HepG2 (cell line): ENCODE data around the gene MRNIP. TPM values are rescaled to one million over a fixed set of nuclear protein-coding genes. Genes with fewer than 3 reads are reported as not detected.

ENCODE experiments used
- ARID2 ChIP-seq: sonication (generic); formaldehyde crosslinking; IDR thresholded peaks from 2 replicates; pipeline ENCODE4 v1.8.1; 2022; ENCODE audit warnings: mild to moderate bottlenecking, missing genetic modification reagents, borderline replicate concordance
- DPF2 ChIP-seq: sonication (generic); formaldehyde crosslinking; IDR thresholded peaks from 2 replicates; pipeline ENCODE4 v1.4.0; 2020; ENCODE audit warnings: mild to moderate bottlenecking, low read depth, missing genetic modification reagents, borderline replicate concordance
- EHMT2 ChIP-seq: fragments of 200-600 bp; sonication (generic); IDR thresholded peaks from 2 replicates; pipeline ENCODE4 v1.7.0; 2017; ENCODE audit warnings: antibody characterized with exemption, low read depth, low read length, borderline replicate concordance
- GTF2F1 ChIP-seq: fragments of 150-350 bp; IDR thresholded peaks from 2 replicates; pipeline ENCODE4 v1.6.1; 2014; ENCODE audit warnings: low read length
- HOXD1 ChIP-seq: sonication (generic); formaldehyde crosslinking; IDR thresholded peaks from 2 replicates; pipeline ENCODE4 v1.5.0; 2020; ENCODE audit warnings: missing genetic modification reagents
- MYNN ChIP-seq: sonication (generic); formaldehyde crosslinking; IDR thresholded peaks from 2 replicates; pipeline ENCODE4 v1.4.0; 2020; ENCODE audit warnings: mild to moderate bottlenecking, low read depth, missing genetic modification reagents
- RXRA ChIP-seq: sonication (generic); formaldehyde crosslinking; IDR thresholded peaks from 2 replicates; pipeline ENCODE4 v1.5.1; 2020; ENCODE audit warnings: missing genetic modification reagents
- SAFB2 ChIP-seq: sonication (generic); formaldehyde crosslinking; IDR thresholded peaks from 2 replicates; pipeline ENCODE4 v1.5.1; 2020; ENCODE audit warnings: missing genetic modification reagents, low read depth, mild to moderate bottlenecking, borderline replicate concordance
- SKI ChIP-seq: fragments of 450-650 bp; IDR thresholded peaks from one replicate; pipeline ENCODE4 v1.6.1; 2018; ENCODE audit warnings: mild to moderate bottlenecking; ENCODE audit not compliant: partially characterized antibody
- SRSF9 ChIP-seq: fragments of 200-400 bp; formaldehyde crosslinking; IDR thresholded peaks from 2 replicates; pipeline ENCODE4 v1.6.1; 2018; ENCODE audit warnings: borderline replicate concordance, mild to moderate bottlenecking, low read depth, low read length; ENCODE audit not compliant: insufficient read depth, poor library complexity, severe bottlenecking
- ZFP90 ChIP-seq: sonication (generic); formaldehyde crosslinking; IDR thresholded peaks from 2 replicates; pipeline ENCODE4 v1.8.0; 2022; ENCODE audit warnings: missing genetic modification reagents, mild to moderate bottlenecking, inconsistent platforms, borderline replicate concordance
- ZFY ChIP-seq: sonication (generic); formaldehyde crosslinking; IDR thresholded peaks from 2 replicates; pipeline ENCODE4 v1.4.0; 2020; ENCODE audit warnings: missing genetic modification reagents
- ZKSCAN1 ChIP-seq: fragments of 150-350 bp; IDR thresholded peaks from 2 replicates; pipeline ENCODE4 v1.6.1; 2014; ENCODE audit warnings: low read length
- ZNF225 ChIP-seq: sonication (generic); formaldehyde crosslinking; IDR thresholded peaks from 2 replicates; pipeline ENCODE4 v1.4.0; 2020; ENCODE audit warnings: mild to moderate bottlenecking, missing genetic modification reagents
- ZNF235 ChIP-seq: sonication (generic); formaldehyde crosslinking; IDR thresholded peaks from 2 replicates; pipeline ENCODE4 v1.8.1; 2023; ENCODE audit warnings: mild to moderate bottlenecking, missing genetic modification reagents, borderline replicate concordance
- ZNF251 ChIP-seq: sonication (generic); formaldehyde crosslinking; IDR thresholded peaks from 2 replicates; pipeline ENCODE4 v1.9.0; 2021; ENCODE audit warnings: mild to moderate bottlenecking, missing genetic modification reagents
- ZNF782 ChIP-seq: sonication (generic); formaldehyde crosslinking; IDR thresholded peaks from 2 replicates; pipeline ENCODE4 v1.4.0; 2020; ENCODE audit warnings: missing genetic modification reagents, mild to moderate bottlenecking, borderline replicate concordance
- ZNF790 ChIP-seq: sonication (generic); formaldehyde crosslinking; IDR thresholded peaks from 2 replicates; pipeline ENCODE4 v1.8.0; 2022; ENCODE audit warnings: missing genetic modification reagents, mild to moderate bottlenecking, borderline replicate concordance
- polyA plus RNA-seq, 8 experiments: library from polyadenylated mRNA; depleted of rRNA in 3 of 8; stranded (reverse) in 7 of 8; unstranded in 1 of 8; fragments of >200 nt; fragmentation: Illumina TruSeq in 4 of 8; extraction: Trizol in 4 of 8; gene quantifications; 2 replicates each; pipeline versions ENCODE4 v1.2.1 to v1.2.3, GENCODE V29; 2011 to 2016; ENCODE audit warnings: low read depth in 4 of 8, missing spikeins in 1 of 8, mixed read lengths in 1 of 8; ENCODE audit not compliant: insufficient read depth in 1 of 8
- total RNA-seq, 5 experiments: library from RNA; depleted of rRNA; stranded (reverse); fragments of >200 nt; fragmentation: Illumina TruSeq; extraction: Trizol; gene quantifications; 2 replicates each; pipeline ENCODE4 v1.2.3, GENCODE V29; 2016; ENCODE audit warnings: low read depth in 1 of 5
- TF ChIP-seq, protein P1 (sequence below): sonication (generic); formaldehyde crosslinking; conservative IDR thresholded peaks from 2 replicates; pipeline ENCODE4 v1.4.0; 2020; ENCODE audit warnings: missing genetic modification reagents
- TF ChIP-seq, protein P2 (sequence below): sonication (generic); formaldehyde crosslinking; IDR thresholded peaks from 2 replicates; pipeline ENCODE4 v1.5.1; 2020; ENCODE audit warnings: missing genetic modification reagents, mild to moderate bottlenecking, borderline replicate concordance
- TF ChIP-seq, protein P3 (sequence below): sonication (generic); formaldehyde crosslinking; conservative IDR thresholded peaks from 2 replicates; pipeline ENCODE4 v1.8.0; 2022; ENCODE audit warnings: mild to moderate bottlenecking, moderate library complexity, missing genetic modification reagents
- TF ChIP-seq, protein P4 (sequence below), 2 experiments: fragments of 450-650 bp in 1 of 2; sonication (generic) in 1 of 2; formaldehyde crosslinking; IDR thresholded peaks; 2 replicates each; pipeline versions ENCODE4 v1.5.0 to v1.8.0; 2020 to 2022; ENCODE audit warnings: mild to moderate bottlenecking in 1 of 2, missing genetic modification reagents in 1 of 2

MRNIP gene
- total and polyA plus RNA-seq, 2 of the 13 experiments (the other 11 are each of a cell fraction or from before 2014, with no cell fraction given): 15.5 to 34.1 TPM

DNA sequence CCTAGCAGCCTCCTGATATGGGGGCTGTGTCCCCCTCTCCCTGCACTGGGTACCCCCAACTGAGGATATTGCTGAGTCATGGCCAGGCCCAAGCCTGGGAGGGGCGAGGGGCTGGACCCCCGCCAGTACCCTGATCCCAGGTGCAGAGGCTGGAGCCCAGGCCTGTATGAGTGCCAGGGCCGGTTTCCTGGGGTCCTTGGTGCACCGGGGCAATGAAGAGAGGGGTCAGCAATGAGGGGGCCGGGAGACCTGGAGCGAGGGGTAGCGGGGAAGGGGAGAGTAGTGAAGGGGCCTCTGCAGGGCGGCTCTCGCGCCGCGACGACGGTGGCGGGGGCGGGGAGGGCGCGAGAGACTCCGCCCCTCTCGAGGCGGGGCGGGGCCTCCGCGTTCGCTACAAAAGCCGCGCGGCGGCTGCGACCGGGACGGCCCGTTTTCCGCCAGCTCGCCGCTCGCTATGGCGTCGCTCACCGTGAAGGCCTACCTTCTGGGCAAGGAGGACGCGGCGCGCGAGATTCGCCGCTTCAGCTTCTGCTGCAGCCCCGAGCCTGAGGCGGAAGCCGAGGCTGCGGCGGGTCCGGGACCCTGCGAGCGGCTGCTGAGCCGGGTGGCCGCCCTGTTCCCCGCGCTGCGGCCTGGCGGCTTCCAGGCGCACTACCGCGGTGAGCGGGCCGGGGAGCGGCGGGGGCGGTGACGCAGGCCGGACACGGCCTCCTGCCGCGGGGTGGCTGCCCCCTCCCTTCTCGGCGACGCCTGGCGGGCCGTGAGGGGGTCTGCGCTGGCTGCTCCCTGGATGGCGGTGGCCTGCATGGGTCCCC lies 37.9 kb downstream of the MRNIP start, which contains the start of gene SQSTM1 (continued):
- TF ChIP-seq, protein P1, sequence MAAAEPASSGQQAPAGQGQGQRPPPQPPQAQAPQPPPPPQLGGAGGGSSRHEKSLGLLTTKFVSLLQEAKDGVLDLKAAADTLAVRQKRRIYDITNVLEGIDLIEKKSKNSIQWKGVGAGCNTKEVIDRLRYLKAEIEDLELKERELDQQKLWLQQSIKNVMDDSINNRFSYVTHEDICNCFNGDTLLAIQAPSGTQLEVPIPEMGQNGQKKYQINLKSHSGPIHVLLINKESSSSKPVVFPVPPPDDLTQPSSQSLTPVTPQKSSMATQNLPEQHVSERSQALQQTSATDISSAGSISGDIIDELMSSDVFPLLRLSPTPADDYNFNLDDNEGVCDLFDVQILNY (CRISPR knock-in tag): no peak; the same call in 1 of the 2 replicates
- TF ChIP-seq ZNF782 (peak; percentile 9; the same call in 1 of the 2 replicates), SKI (peak; percentile 22), ZKSCAN1 (no peak), RXRA (0 out of 2 replicates have a peak, but pooled peaks have one; percentile 41), SAFB2 (CRISPR knock-in tag) (0 out of 2 replicates have a peak, but pooled peaks have one; percentile 35), ARID2 (CRISPR knock-in tag) (no peak), SRSF9 (no peak), HOXD1 (0 out of 2 replicates have a peak, but pooled peaks have one; percentile 25), GTF2F1 (peak; percentile 82; the same call in 1 of the 2 replicates), ZNF790 (CRISPR knock-in tag) (peak; percentile 85), ZNF235 (0 out of 2 replicates have a peak, but pooled peaks have one; percentile 28), ZNF225 (CRISPR knock-in tag) (no peak), ZNF251 (CRISPR knock-in tag) (no peak), ZFY (peak; percentile 98), MYNN (CRISPR knock-in tag) (no peak), EHMT2 (no peak), DPF2 (CRISPR knock-in tag) (no peak), ZFP90 (peak; percentile 25; the same call in 1 of the 2 replicates)
- TF ChIP-seq, protein P2, sequence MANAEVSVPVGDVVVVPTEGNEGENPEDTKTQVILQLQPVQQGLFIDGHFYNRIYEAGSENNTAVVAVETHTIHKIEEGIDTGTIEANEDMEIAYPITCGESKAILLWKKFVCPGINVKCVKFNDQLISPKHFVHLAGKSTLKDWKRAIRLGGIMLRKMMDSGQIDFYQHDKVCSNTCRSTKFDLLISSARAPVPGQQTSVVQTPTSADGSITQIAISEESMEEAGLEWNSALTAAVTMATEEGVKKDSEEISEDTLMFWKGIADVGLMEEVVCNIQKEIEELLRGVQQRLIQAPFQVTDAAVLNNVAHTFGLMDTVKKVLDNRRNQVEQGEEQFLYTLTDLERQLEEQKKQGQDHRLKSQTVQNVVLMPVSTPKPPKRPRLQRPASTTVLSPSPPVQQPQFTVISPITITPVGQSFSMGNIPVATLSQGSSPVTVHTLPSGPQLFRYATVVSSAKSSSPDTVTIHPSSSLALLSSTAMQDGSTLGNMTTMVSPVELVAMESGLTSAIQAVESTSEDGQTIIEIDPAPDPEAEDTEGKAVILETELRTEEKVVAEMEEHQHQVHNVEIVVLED (CRISPR knock-in tag): no peak; the same call in 1 of the 2 replicates
- TF ChIP-seq, protein P3, sequence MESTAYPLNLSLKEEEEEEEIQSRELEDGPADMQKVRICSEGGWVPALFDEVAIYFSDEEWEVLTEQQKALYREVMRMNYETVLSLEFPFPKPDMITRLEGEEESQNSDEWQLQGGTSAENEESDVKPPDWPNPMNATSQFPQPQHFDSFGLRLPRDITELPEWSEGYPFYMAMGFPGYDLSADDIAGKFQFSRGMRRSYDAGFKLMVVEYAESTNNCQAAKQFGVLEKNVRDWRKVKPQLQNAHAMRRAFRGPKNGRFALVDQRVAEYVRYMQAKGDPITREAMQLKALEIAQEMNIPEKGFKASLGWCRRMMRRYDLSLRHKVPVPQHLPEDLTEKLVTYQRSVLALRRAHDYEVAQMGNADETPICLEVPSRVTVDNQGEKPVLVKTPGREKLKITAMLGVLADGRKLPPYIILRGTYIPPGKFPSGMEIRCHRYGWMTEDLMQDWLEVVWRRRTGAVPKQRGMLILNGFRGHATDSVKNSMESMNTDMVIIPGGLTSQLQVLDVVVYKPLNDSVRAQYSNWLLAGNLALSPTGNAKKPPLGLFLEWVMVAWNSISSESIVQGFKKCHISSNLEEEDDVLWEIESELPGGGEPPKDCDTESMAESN (CRISPR knock-in tag): peak; percentile 90
- TF ChIP-seq, protein P4, sequence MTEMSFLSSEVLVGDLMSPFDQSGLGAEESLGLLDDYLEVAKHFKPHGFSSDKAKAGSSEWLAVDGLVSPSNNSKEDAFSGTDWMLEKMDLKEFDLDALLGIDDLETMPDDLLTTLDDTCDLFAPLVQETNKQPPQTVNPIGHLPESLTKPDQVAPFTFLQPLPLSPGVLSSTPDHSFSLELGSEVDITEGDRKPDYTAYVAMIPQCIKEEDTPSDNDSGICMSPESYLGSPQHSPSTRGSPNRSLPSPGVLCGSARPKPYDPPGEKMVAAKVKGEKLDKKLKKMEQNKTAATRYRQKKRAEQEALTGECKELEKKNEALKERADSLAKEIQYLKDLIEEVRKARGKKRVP (CRISPR knock-in tag; IDR thresholded peaks at IDR 0.05): 0 out of 4 replicates have a peak, but pooled peaks of 1 of the 2 experiments have one; percentile 62
